ENCODE measurements around the gene PM20D1. TPM values are rescaled to one million over a fixed set of nuclear protein-coding genes. Genes with fewer than 3 reads are reported as not detected.

PM20D1 gene
- total and polyA plus RNA-seq, 8 donors = 0.13 to 0.79 (median 0.43) TPM

- Histone ChIP-seq H3K4me3 (peak within 1 kb of the TSS; percentile 77 to 92), H3K27ac (peak within 1 kb of the TSS; percentile 84 to 85), H3K27me3 (peaks cover 0 to 27% of the 10 kb centered on the region in 2 donors), H3K4me1 (peaks cover 22 to 44% of the 10 kb centered on the region in 2 donors), H3K9me3 (no peaks in the 10 kb centered on the region), H3K36me3 (peaks cover 0 to 3% of the 10 kb centered on the region in 2 donors)
- DNase-seq (peak; percentile 94 to 95 (median 95)), ATAC-seq (peak; percentile 97)
- TF ChIP-seq, protein P1, sequence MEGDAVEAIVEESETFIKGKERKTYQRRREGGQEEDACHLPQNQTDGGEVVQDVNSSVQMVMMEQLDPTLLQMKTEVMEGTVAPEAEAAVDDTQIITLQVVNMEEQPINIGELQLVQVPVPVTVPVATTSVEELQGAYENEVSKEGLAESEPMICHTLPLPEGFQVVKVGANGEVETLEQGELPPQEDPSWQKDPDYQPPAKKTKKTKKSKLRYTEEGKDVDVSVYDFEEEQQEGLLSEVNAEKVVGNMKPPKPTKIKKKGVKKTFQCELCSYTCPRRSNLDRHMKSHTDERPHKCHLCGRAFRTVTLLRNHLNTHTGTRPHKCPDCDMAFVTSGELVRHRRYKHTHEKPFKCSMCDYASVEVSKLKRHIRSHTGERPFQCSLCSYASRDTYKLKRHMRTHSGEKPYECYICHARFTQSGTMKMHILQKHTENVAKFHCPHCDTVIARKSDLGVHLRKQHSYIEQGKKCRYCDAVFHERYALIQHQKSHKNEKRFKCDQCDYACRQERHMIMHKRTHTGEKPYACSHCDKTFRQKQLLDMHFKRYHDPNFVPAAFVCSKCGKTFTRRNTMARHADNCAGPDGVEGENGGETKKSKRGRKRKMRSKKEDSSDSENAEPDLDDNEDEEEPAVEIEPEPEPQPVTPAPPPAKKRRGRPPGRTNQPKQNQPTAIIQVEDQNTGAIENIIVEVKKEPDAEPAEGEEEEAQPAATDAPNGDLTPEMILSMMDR (IDR thresholded peaks at IDR 0.05) = no peak
- intact Hi-C loops (cut with DNase I) = no loop called here
Observed at GRCh38 chr1:205812878-205813754, 36.8 kb downstream of the PM20D1 start, which contains the start of gene SLC41A1. TSS of gene SLC41A1 (minus strand) at chr1:205813198. CDS start at chr1:205810441, 2,757 bp downstream.

GRCh38 chr1:205812271-205812877 lies 37.6 kb downstream of the PM20D1 start:
- ATAC-seq (peak; percentile 23), DNase-seq (peak in 1 of 4 donors; percentile 51)
- Histone ChIP-seq H3K27me3 (peaks cover 0 to 27% of the 10 kb centered on the region in 2 donors), H3K27ac (peak overlapping the region; percentile 84 to 85), H3K36me3 (peaks cover 0 to 3% of the 10 kb centered on the region in 2 donors), H3K9me3 (no peaks in the 10 kb centered on the region), H3K4me3 (peak overlapping the region; percentile 77 to 92), H3K4me1 (peaks cover 22 to 44% of the 10 kb centered on the region in 2 donors)
- intact Hi-C loops (cut with DNase I) = no loop called here
- TF ChIP-seq, protein P1 (IDR thresholded peaks at IDR 0.05) = no peak

DNA sequence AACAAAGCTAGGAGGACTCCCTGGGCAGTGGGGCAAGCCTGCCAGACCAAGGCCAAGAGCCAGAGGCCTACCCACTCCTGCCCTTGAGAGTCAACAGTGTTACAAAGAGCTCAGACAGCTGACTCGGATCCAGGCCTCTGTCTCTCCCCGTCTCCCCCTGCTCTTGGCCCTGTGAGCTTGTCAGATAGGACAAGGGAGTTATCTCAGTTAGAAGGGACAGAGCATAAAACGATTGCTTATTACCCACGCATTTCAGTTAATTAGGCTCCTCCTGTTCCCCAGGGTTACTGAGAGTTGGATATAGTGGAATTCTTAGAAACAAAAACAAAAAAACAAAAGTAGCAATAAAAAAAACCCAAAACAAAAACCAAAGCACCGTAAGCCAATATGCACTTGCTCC lies 38.3 kb downstream of the PM20D1 start:
- H3K9me3 ChIP-seq = no peaks in the 10 kb centered on the region
- ATAC-seq = peak; percentile 43
- H3K4me3 ChIP-seq = peak overlapping the region; percentile 77 to 92
- DNase-seq = peak in 1 of 4 donors; percentile 48
- H3K36me3 ChIP-seq = peaks cover 0 to 3% of the 10 kb centered on the region in 2 donors
- peaks cover 22 to 45% of the 10 kb centered on the region in 2 donors for H3K4me1 ChIP-seq
- intact Hi-C loops (cut with DNase I) = no loop called here
- TF ChIP-seq, protein P1 (IDR thresholded peaks at IDR 0.05) = no peak
- H3K27ac ChIP-seq = peak overlapping the region in 1 of 2 donors; percentile 84
- H3K27me3 ChIP-seq = peaks cover 0 to 27% of the 10 kb centered on the region in 2 donors

GRCh38 chr1:205810448-205811157 lies 39.3 kb downstream of the PM20D1 start:
- TF ChIP-seq, protein P1 (IDR thresholded peaks at IDR 0.05) = no peak
- Histone ChIP-seq H3K9me3 (no peaks in the 10 kb centered on the region), H3K27me3 (peaks cover 0 to 27% of the 10 kb centered on the region in 2 donors), H3K36me3 (peaks cover 0 to 3% of the 10 kb centered on the region in 2 donors), H3K4me1 (peaks cover 22 to 56% of the 10 kb centered on the region in 2 donors), H3K27ac (no peak overlapping the region), H3K4me3 (no peak overlapping the region)
- DNase-seq = no peak
- intact Hi-C loops (cut with DNase I) = no loop called here
- ATAC-seq = no peak

All from left lung (tissue), 10 donors.